HG03354 (cell line): ENCODE results near the gene PCDHA10.

Source experiments
- ATAC-seq: cut with Tn5 transposase; IDR thresholded peaks from one replicate; pipeline ENCODE4 v1.9.1; 2021; ENCODE audit warnings: mild to moderate bottlenecking; ENCODE audit not compliant: unreplicated experiment, poor library complexity, severe bottlenecking

The PCDHA10 gene

DNA sequence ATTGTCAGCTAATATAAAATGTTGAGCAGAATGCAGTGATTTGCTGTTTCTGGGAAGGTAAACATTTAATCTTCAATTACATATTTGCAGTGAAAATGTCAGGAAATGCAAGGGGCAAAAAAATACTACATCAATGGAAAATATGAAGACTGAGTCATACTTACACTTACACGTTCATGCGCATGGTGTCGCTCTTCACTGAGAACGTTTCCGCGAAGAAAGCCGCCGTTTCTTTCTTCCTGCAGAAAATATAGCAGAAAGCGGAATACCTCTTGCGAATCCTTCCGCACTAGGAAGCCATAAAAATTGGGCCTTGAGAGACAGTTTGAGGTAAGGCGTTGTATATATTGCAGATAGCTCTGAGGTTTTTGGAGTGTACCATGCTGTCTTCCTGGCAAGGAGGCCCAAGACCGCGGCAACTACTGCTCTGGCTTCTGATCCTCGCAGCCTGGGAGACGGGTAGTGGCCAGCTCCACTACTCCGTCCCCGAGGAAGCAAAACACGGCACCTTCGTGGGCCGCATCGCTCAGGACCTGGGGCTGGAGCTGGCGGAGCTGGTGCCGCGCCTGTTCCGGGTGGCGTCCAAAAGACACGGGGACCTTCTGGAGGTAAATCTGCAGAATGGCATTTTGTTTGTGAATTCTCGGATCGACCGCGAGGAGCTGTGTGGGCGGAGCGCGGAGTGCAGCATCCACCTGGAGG, 26.3 kb downstream of the PCDHA10 start, which contains the start of gene PCDHA13:
TSS of gene PCDHA13 (plus strand) at position 236 of the 702 bp plus-strand sequence. CDS start at position 381, 145 bp downstream.
- ATAC-seq = no peak

DNA sequence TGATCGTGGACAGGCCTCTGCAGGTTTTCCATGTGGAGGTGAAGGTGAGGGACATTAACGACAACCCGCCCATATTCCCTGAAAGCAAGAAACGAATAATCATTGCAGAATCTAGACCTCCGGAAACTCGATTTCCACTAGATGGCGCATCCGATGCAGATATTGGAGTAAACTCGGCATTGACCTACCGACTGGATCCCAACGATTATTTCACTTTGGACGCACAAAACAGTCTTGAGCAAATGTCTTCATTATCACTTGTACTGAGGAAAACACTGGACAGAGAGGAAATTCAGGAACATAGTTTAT, 26.8 kb downstream of the PCDHA10 start:
- ATAC-seq = no peak

DNA sequence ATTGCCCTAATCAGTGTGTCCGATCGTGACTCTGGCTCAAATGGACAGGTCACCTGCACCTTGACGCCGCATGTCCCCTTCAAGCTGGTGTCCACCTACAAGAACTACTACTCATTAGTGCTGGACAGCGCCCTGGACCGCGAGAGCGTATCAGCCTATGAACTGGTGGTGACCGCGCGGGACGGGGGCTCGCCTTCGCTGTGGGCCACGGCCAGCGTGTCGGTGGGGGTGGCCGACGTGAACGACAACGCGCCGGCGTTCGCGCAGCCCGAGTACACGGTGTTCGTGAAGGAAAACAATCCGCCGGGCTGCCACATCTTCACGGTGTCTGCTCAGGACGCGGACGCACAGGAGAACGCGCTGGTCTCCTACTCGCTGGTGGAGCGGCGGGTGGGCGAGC, 27.7 kb downstream of the PCDHA10 start:
- ATAC-seq = no peak

DNA sequence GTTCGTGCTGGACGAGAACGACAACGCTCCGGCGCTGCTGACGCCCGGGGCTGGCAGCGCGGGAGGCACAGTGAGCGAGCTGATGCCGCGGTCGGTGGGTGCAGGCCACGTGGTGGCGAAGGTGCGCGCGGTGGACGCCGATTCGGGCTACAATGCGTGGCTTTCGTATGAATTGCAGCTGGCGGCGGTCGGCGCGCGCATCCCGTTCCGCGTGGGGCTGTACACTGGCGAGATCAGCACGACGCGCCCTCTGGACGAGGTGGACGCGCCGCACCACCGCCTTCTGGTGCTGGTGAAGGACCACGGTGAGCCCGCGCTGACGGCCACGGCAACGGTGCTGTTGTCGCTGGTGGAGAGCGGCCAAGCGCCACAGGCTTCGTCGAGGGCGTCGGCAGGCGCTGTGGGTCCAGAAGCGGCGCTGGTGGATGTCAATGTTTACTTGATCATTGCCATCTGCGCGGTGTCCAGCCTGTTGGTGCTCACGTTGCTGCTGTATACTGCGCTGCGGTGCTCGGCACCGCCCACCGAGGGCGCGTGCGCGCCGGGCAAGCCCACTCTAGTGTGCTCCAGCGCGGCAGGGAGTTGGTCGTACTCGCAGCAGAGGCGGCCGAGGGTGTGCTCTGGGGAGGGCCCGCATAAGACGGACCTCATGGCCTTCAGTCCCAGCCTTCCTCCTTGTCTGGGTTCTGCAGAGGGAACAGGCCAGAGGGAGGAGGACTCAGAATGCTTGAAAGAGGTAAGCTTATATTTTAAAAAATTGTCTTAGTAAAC, 28.4 kb downstream of the PCDHA10 start:
- no peak for ATAC-seq

DNA sequence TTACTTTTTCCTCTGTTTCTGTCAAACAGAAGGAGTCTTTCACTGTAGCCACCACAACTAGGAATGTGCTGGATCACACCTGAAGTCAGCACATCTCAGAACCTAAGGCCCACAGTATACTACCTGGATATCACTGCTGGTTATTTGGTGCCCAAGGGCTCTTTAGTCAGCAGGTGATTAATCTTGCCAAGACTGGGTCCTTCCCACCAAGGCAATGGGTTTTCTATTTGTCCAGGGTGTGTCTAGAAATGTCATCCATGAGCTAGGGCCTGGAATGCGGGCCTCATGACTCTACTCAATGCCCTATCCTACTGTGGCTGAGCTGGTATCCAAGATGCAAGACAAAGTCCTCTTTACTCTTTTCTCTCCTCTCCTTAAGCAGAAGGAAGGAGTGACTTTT, 60.6 kb downstream of the PCDHA10 start:
- ATAC-seq = no peak
